Stomach smooth muscle (tissue), 2 donors: ENCODE results near the gene NUBPL.

Experiments used
- H3K27ac ChIP-seq: one replicate; pipeline ENCODE4 v1.7.0; 2013; ENCODE audit warnings: mild to moderate bottlenecking, low read length, inconsistent platforms
- H3K27me3 ChIP-seq, 2 donors: one replicate each; pipeline ENCODE4 v1.7.0; 2013; ENCODE audit warnings: low read length in 2 of 2; ENCODE audit not compliant: insufficient read depth in 2 of 2, control insufficient read depth in 1 of 2
- H3K36me3 ChIP-seq, 2 donors: one replicate each; pipeline ENCODE4 v1.7.0; 2013; ENCODE audit warnings: low read length in 2 of 2; ENCODE audit not compliant: control insufficient read depth in 2 of 2, insufficient read depth in 2 of 2
- H3K4me1 ChIP-seq: one replicate; pipeline ENCODE4 v1.7.0; 2013; ENCODE audit warnings: low read length; ENCODE audit not compliant: control insufficient read depth, insufficient read depth
- H3K4me3 ChIP-seq, 2 donors: one replicate each; pipeline ENCODE4 v1.7.0; 2013; ENCODE audit warnings: low read length in 2 of 2
- H3K9ac ChIP-seq, 2 donors: one replicate each; pipeline ENCODE4 v1.7.0; 2013; ENCODE audit warnings: low read length in 2 of 2, mild to moderate bottlenecking in 1 of 2
- H3K9me3 ChIP-seq, 2 donors: one replicate each; pipeline ENCODE4 v1.7.0; 2013; ENCODE audit warnings: low read length in 2 of 2; ENCODE audit not compliant: control insufficient read depth in 2 of 2
- donor health status: healthy.
- donor health status: Pancreatic carcinoma.

The NUBPL gene

DNA sequence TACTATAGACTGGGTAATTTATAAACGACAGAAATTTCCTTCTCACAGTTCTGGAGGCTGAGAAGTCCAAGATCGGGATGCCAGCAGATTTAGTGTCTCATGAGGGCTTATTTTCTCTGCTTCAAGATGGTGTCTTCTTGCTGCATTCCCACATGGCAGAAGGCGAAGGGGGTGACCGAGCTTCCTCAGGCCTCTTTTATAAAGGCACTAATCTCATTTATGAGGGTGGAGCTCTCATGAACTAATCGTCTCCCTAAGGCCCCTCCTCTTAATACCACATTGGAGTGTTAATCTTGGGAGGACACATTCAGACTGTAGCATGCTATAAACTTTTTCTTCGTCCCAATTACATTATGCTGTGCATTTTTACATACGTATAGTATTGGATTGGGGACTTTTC lies 315.5 kb downstream of the NUBPL start:
- no peaks in the 10 kb centered on the region for H3K9me3 ChIP-seq
- no peak overlapping the region for H3K4me3 ChIP-seq
- H3K36me3 ChIP-seq = no peaks in the 10 kb centered on the region
- H3K27ac ChIP-seq = no peak overlapping the region
- no peaks in the 10 kb centered on the region for H3K4me1 ChIP-seq
- H3K27me3 ChIP-seq = no peaks in the 10 kb centered on the region
- H3K9ac ChIP-seq = no peak overlapping the region

GRCh38 chr14:31877255-31877798 lies 316.1 kb downstream of the NUBPL start:
- no peak overlapping the region for H3K4me3 ChIP-seq
- no peaks in the 10 kb centered on the region for H3K4me1 ChIP-seq
- no peak overlapping the region for H3K27ac ChIP-seq
- H3K36me3 ChIP-seq = no peaks in the 10 kb centered on the region
- H3K27me3 ChIP-seq = no peaks in the 10 kb centered on the region
- no peak overlapping the region for H3K9ac ChIP-seq
- no peaks in the 10 kb centered on the region for H3K9me3 ChIP-seq

- Histone ChIP-seq H3K9me3 (no peaks in the 10 kb centered on the region), H3K4me3 (no peak overlapping the region), H3K9ac (no peak overlapping the region), H3K27ac (no peak overlapping the region), H3K36me3 (no peaks in the 10 kb centered on the region), H3K4me1 (no peaks in the 10 kb centered on the region), H3K27me3 (no peaks in the 10 kb centered on the region)
Measured at GRCh38 chr14:31879661-31880348, 318.6 kb downstream of the NUBPL start.

- H3K4me1 ChIP-seq = no peaks in the 10 kb centered on the region
- H3K4me3 ChIP-seq = peak overlapping the region in 1 of 2 donors; percentile 23
- no peaks in the 10 kb centered on the region for H3K36me3 ChIP-seq
- no peaks in the 10 kb centered on the region for H3K9me3 ChIP-seq
- no peak overlapping the region for H3K27ac ChIP-seq
- H3K9ac ChIP-seq = no peak overlapping the region
- no peaks in the 10 kb centered on the region for H3K27me3 ChIP-seq
Measured at GRCh38 chr14:31880935-31881334, 319.7 kb downstream of the NUBPL start.

- no peak overlapping the region for H3K9ac ChIP-seq
- no peaks in the 10 kb centered on the region for H3K4me1 ChIP-seq
- H3K9me3 ChIP-seq = no peaks in the 10 kb centered on the region
- H3K27me3 ChIP-seq = no peaks in the 10 kb centered on the region
- H3K36me3 ChIP-seq = no peaks in the 10 kb centered on the region
- H3K4me3 ChIP-seq = no peak overlapping the region
- H3K27ac ChIP-seq = no peak overlapping the region
Measured at GRCh38 chr14:31881531-31882310, 320.5 kb downstream of the NUBPL start.

DNA sequence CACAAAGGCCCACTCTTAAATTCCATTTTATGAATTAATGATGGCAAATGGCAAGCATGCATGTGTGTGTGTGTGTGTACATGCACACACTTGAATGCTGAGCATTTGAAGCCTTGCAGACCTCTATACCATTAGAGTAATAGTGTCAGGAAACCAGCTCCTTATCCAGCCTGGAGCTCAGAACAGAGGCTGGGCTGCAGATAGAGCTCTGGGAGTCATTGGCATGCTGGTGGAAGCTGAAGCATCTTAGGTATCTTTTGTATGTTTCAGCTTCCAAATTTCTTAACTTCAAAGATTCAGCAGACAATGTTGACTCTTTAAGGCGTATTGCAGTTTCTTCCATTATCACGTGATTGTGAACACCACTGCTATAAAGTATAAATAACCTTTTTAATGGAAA lies 323.0 kb downstream of the NUBPL start:
- Histone ChIP-seq H3K36me3 (no peaks in the 10 kb centered on the region), H3K9ac (no peak overlapping the region), H3K27me3 (no peaks in the 10 kb centered on the region), H3K4me3 (no peak overlapping the region), H3K27ac (no peak overlapping the region), H3K9me3 (no peaks in the 10 kb centered on the region), H3K4me1 (no peaks in the 10 kb centered on the region)

GRCh38 chr14:31884776-31885379 lies 323.7 kb downstream of the NUBPL start:
- H3K4me1 ChIP-seq = no peaks in the 10 kb centered on the region
- no peak overlapping the region for H3K9ac ChIP-seq
- no peak overlapping the region for H3K27ac ChIP-seq
- no peak overlapping the region for H3K4me3 ChIP-seq
- no peaks in the 10 kb centered on the region for H3K9me3 ChIP-seq
- H3K36me3 ChIP-seq = no peaks in the 10 kb centered on the region
- H3K27me3 ChIP-seq = no peaks in the 10 kb centered on the region

- Histone ChIP-seq H3K9ac (no peak overlapping the region), H3K27me3 (no peaks in the 10 kb centered on the region), H3K9me3 (no peaks in the 10 kb centered on the region), H3K4me3 (no peak overlapping the region), H3K27ac (no peak overlapping the region), H3K36me3 (no peaks in the 10 kb centered on the region), H3K4me1 (no peaks in the 10 kb centered on the region)
Measured at GRCh38 chr14:31886156-31886835, 325.1 kb downstream of the NUBPL start.

- no peaks in the 10 kb centered on the region for H3K27me3 ChIP-seq
- no peak overlapping the region for H3K4me3 ChIP-seq
- H3K9ac ChIP-seq = no peak overlapping the region
- H3K9me3 ChIP-seq = no peaks in the 10 kb centered on the region
- H3K36me3 ChIP-seq = no peaks in the 10 kb centered on the region
- no peaks in the 10 kb centered on the region for H3K4me1 ChIP-seq
- H3K27ac ChIP-seq = no peak overlapping the region
Measured at GRCh38 chr14:31887929-31888580, 326.9 kb downstream of the NUBPL start.

DNA sequence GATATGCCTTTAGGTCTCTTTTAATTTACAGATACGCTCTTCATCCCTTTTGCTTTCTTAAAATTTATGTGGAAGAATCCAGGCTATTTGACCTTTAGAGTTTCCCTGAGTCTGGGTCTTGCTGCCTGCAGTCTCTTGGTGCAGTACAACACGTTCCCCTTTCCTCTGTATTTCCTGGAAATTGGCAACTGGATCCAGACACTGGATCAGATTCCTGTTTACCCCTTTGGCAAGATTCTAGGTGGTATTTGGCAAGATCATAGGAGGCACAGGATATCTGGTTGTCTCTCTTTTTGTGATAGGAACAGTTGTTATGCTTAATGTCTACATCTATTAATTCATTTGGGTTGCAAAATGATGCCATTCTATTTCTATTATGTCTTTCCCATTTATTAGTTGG lies 328.1 kb downstream of the NUBPL start:
- H3K27me3 ChIP-seq = no peaks in the 10 kb centered on the region
- no peak overlapping the region for H3K9ac ChIP-seq
- no peaks in the 10 kb centered on the region for H3K36me3 ChIP-seq

More for the DNA sequence above, 328.1 kb downstream of the NUBPL start:
- no peak overlapping the region for H3K27ac ChIP-seq
- H3K4me3 ChIP-seq = no peak overlapping the region
- no peaks in the 10 kb centered on the region for H3K4me1 ChIP-seq
- H3K9me3 ChIP-seq = no peaks in the 10 kb centered on the region
